NB4 (cell line): ENCODE data around the gene KRT5.

Experiments
- DNase-seq: peaks from one replicate; pipeline ENCODE4 v3.0.0; 2010; ENCODE audit warnings: low read depth
- H3K4me3 ChIP-seq: one replicate; pipeline ENCODE4 v1.5.1; 2011; ENCODE audit warnings: mild to moderate bottlenecking, low read depth, low read length, moderate library complexity
- CTCF ChIP-seq: IDR thresholded peaks from one replicate; pipeline ENCODE4 v1.5.1; 2012; ENCODE audit warnings: low read depth, low read length
- MAX ChIP-seq: IDR thresholded peaks from 2 replicates; pipeline ENCODE4 v1.6.1; 2011; ENCODE audit warnings: low read depth, low read length
- MYC ChIP-seq: IDR thresholded peaks from 2 replicates; pipeline ENCODE4 v1.6.1; 2011; ENCODE audit warnings: low read depth, low read length
- POLR2A ChIP-seq: IDR thresholded peaks from 2 replicates; pipeline ENCODE4 v1.6.1; 2011; ENCODE audit warnings: mild to moderate bottlenecking; ENCODE audit not compliant: insufficient read length; ENCODE audit errors: extremely low read depth

Gene KRT5

GRCh38 chr12:52473768-52474167 lies 46.4 kb downstream of the KRT5 start, which contains the start of gene KRT6C:
Gene KRT6C (minus strand): TSS chr12:52473805. CDS start chr12:52473737, 68 bp downstream.
- no peak within 1 kb of the TSS for H3K4me3 ChIP-seq
- no peak for DNase-seq

GRCh38 chr12:52469853-52470252 lies 50.3 kb downstream of the KRT5 start:
- H3K4me3 ChIP-seq, result no peak overlapping the region
- DNase-seq, result no peak
- TF ChIP-seq POLR2A, result no peak
- no peak for TF ChIP-seq MAX
- no peak for TF ChIP-seq MYC
- no peak for TF ChIP-seq CTCF

More at GRCh38 chr12:52473768-52474167, 46.4 kb downstream of the KRT5 start, which contains the start of gene KRT6C:
- TF ChIP-seq MYC, result no peak
- no peak for TF ChIP-seq POLR2A
- no peak for TF ChIP-seq CTCF
- TF ChIP-seq MAX, result no peak

- no peak for DNase-seq
- no peak overlapping the region for H3K4me3 ChIP-seq
- TF ChIP-seq POLR2A, result no peak
- TF ChIP-seq MAX, result no peak
- no peak for TF ChIP-seq CTCF
- no peak for TF ChIP-seq MYC
Measured at GRCh38 chr12:52464897-52465296, 55.3 kb downstream of the KRT5 start.
